GM18867 (cell line): ENCODE data around the gene SCAF8.

Source experiments
- ATAC-seq: cut with Tn5 transposase; IDR thresholded peaks from one replicate; pipeline ENCODE4 v1.9.1; 2021; ENCODE audit warnings: mild to moderate bottlenecking, moderate library complexity; ENCODE audit not compliant: unreplicated experiment

Gene SCAF8

GRCh38 chr6:154822947-154823558, 89.8 kb downstream of the SCAF8 start:
- ATAC-seq, result no peak

GRCh38 chr6:154824076-154824475, 90.9 kb downstream of the SCAF8 start:
- ATAC-seq, result no peak

GRCh38 chr6:154829970-154830369, 96.8 kb downstream of the SCAF8 start:
- no peak for ATAC-seq

GRCh38 chr6:154830771-154831170, 97.6 kb downstream of the SCAF8 start:
- ATAC-seq, result no peak

- no peak for ATAC-seq
These were observed 102.1 kb downstream of the SCAF8 start for GRCh38 chr6:154835307-154835706.

- no peak for ATAC-seq
These were observed 106.3 kb downstream of the SCAF8 start for GRCh38 chr6:154839546-154839945.

GRCh38 chr6:154840363-154840762, 107.1 kb downstream of the SCAF8 start:
- ATAC-seq, result no peak

- ATAC-seq, result no peak
These were observed 107.9 kb downstream of the SCAF8 start for GRCh38 chr6:154841109-154841508.

- no peak for ATAC-seq
These were observed 109.6 kb downstream of the SCAF8 start for GRCh38 chr6:154842833-154843232.

- ATAC-seq, result no peak
These were observed 114.1 kb downstream of the SCAF8 start for GRCh38 chr6:154847318-154847717.

GRCh38 chr6:154848580-154848979, 115.4 kb downstream of the SCAF8 start:
- ATAC-seq, result no peak

GRCh38 chr6:154849475-154849874, 116.3 kb downstream of the SCAF8 start:
- ATAC-seq, result no peak

- no peak for ATAC-seq
These were observed 119.5 kb downstream of the SCAF8 start for GRCh38 chr6:154852687-154853086.

- no peak for ATAC-seq
These were observed 124.3 kb downstream of the SCAF8 start for GRCh38 chr6:154857529-154857928.

- ATAC-seq, result no peak
These were observed 128.6 kb downstream of the SCAF8 start for GRCh38 chr6:154861825-154862224.

GRCh38 chr6:154862536-154862935, 129.3 kb downstream of the SCAF8 start:
- ATAC-seq, result no peak

GRCh38 chr6:154864066-154864430, 130.8 kb downstream of the SCAF8 start:
- no peak for ATAC-seq

- no peak for ATAC-seq
These were observed 132.1 kb downstream of the SCAF8 start for GRCh38 chr6:154865291-154865690.

- ATAC-seq, result no peak
These were observed 135.0 kb downstream of the SCAF8 start for GRCh38 chr6:154868143-154868594.

- no peak for ATAC-seq
These were observed 139.4 kb downstream of the SCAF8 start for GRCh38 chr6:154872542-154873114.

- no peak for ATAC-seq
These were observed 140.3 kb downstream of the SCAF8 start for GRCh38 chr6:154873546-154873945.

GRCh38 chr6:154874773-154875592, 141.8 kb downstream of the SCAF8 start:
- no peak for ATAC-seq
